ENCODE data around the gene COPS8.

COPS8 gene

DNA sequence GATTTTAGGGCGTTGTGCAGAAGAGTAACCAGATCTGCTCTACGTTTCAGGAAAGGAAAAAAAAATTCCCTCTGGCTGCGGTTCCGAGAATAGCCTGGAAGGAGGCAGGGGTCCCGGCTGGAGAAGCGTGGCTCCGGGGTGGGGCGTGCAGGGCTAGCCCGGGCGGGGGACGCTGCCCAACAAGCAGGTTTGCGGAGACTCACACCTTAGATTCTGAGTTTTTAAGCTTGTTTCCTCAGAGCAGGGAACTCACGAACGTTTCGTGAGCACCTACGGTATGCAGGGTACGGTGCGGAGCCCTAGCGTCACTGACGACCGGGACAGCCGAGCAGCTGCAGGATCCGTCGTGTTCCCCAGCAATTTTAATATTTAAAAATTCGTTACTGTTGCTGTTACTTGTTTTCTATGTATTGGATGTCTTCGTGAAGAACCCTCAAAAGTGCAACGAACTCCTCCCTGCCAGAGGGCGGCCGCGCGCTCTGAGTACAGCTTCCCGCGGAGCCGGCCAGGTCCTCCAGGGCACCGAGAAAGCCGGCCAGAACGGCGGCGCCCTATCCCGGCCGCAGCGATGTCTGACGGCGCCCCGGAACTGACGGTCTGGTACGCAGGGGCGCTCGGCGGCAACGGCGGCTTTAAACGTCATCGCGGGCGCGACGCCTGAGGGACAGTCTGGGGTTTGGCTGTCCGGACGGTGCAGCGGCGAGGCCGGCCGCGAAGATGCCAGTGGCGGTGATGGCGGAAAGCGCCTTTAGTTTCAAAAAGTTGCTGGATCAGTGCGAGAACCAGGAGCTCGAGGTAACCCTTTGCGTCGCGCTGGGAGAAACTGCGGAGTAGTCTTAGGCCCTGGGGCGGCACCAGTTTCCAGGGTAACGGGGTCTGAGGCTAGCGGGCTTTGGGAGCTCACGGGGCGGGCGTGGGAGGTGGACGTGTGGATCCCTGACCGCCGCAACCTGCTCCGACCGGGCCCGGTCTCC, at the start of gene COPS8:
COPS8 (plus strand) TSS at position 642 of the 974 bp plus-strand sequence; CDS start at position 718, 76 bp downstream.
- DNase-seq (ENCODE audit: low read depth, low spot score), result no peak
- Histone ChIP-seq H3K36me3 (ENCODE audit: insufficient read depth, low read length) (peaks cover 20% of the 10 kb centered on the region), H3K4me3 (peak within 1 kb of the TSS; percentile 85), H3K9me3 (ENCODE audit: low read depth, low read length) (no peaks in the 10 kb centered on the region), H3K9ac (ENCODE audit: insufficient read length) (peak within 1 kb of the TSS; percentile 83), H3K27ac (peak within 1 kb of the TSS; percentile 55; the same call in 1 of the 2 replicates)
- TF ChIP-seq FOXP2 (optimal IDR thresholded peaks at IDR 0.05; ENCODE audit: control extremely low read depth, extremely low read length, insufficient read depth), result no peak
- peak; percentile 86 for TF ChIP-seq POLR2AphosphoS5 (IDR thresholded peaks at IDR 0.05; ENCODE audit: borderline replicate concordance, low read depth, low read length)

DNA sequence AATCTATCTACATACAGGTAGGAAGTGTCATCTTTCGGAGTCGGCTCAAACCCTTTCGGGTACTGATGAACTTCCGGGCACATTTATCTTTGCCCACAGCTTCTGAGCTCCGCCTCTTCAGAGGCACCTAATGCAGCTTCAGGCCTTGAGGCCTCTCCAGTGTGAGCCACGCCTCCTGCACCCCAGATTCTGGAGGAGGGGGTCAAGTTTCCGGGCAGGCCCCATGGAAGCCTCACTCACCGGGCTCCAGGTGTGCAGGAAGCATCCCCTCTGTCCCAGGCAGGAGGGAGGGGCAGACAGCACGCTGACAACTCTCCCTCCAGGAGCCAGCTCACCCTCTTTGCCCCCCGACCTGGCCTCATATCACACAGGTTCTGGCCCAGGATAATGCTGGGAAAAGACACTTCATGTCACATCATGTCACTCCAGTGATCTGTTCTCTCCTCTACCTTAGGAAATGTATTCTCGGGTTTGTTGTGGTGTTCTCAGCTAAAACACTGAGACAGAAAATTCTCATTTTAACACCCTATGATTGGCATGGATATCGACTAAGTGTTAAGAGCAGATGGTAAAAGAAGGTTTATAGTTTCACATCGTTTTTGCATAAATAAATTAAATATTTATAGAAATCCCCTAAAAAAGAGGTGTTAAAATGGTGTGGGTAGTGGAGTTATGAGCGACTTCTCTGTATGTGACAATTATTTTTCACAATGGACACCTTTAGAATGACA, 46.2 kb upstream of the COPS8 start:
- TF ChIP-seq FOXP2 (optimal IDR thresholded peaks at IDR 0.05; ENCODE audit: control extremely low read depth, extremely low read length, insufficient read depth) (no peak), POLR2AphosphoS5 (IDR thresholded peaks at IDR 0.05; ENCODE audit: borderline replicate concordance, low read depth, low read length) (no peak), EZH2 (IDR thresholded peaks at IDR 0.05) (no peak)
- no peaks in the 10 kb centered on the region for H3K36me3 ChIP-seq (ENCODE audit: insufficient read depth, low read length)
- DNase-seq (ENCODE audit: low read depth, low spot score), result no peak
- H3K9ac ChIP-seq (ENCODE audit: insufficient read length), result no peak overlapping the region
- H3K4me3 ChIP-seq, result no peak overlapping the region
- H3K9me3 ChIP-seq (ENCODE audit: low read depth, low read length), result no peaks in the 10 kb centered on the region
- no peak overlapping the region for H3K27ac ChIP-seq

DNA sequence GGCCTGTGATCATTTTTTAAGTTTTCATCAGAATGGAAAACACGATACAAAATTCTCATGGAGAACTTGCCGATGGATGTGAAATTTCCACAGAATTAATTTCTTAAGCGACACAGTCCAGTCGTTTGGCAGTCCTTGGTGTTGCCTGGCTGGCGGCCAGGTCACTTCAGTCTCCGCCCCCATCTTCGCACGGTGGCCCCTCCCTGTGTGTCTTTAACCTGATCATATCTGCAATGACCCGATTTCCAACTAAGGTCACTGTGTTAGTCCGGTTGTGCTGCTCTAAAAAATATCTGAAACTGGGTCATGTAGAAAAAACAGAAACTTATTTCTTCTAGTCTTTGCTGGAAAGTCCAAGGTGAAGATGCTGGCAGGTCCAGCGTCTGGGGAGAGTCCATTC, 44.5 kb upstream of the COPS8 start:
- DNase-seq (ENCODE audit: low read depth, low spot score), result no peak
- TF ChIP-seq EZH2 (IDR thresholded peaks at IDR 0.05) (no peak), FOXP2 (optimal IDR thresholded peaks at IDR 0.05; ENCODE audit: control extremely low read depth, extremely low read length, insufficient read depth) (no peak), POLR2AphosphoS5 (IDR thresholded peaks at IDR 0.05; ENCODE audit: borderline replicate concordance, low read depth, low read length) (no peak)

DNA sequence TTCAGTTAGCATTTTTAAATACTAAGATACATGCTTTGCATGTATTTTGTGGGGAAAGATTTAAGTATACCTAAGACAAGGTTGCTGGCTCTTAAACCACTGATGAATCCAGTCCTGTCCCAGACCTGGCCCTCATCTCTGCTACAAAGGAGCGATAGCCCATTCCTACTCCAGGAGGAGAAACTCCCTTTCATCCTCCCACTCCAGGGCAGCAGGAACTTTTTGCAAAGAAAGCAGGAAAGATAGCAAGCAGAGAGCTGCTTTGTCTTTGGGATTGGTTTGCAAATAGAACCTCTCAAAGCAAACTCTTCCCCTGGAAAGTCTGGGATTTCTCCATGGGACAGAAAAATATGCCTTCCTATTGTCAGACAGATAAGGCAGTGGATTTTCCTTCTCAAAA, 43.6 kb upstream of the COPS8 start:
- TF ChIP-seq EZH2 (IDR thresholded peaks at IDR 0.05) (no peak), POLR2AphosphoS5 (IDR thresholded peaks at IDR 0.05; ENCODE audit: borderline replicate concordance, low read depth, low read length) (no peak), FOXP2 (optimal IDR thresholded peaks at IDR 0.05; ENCODE audit: control extremely low read depth, extremely low read length, insufficient read depth) (no peak)
- Histone ChIP-seq H3K4me3 (no peak overlapping the region), H3K9ac (ENCODE audit: insufficient read length) (no peak overlapping the region), H3K36me3 (ENCODE audit: insufficient read depth, low read length) (no peaks in the 10 kb centered on the region), H3K9me3 (ENCODE audit: low read depth, low read length) (no peaks in the 10 kb centered on the region), H3K27ac (no peak overlapping the region)
- DNase-seq (ENCODE audit: low read depth, low spot score), result no peak

More for the DNA sequence above, 44.5 kb upstream of the COPS8 start:
- no peaks in the 10 kb centered on the region for H3K36me3 ChIP-seq (ENCODE audit: insufficient read depth, low read length)
- no peak overlapping the region for H3K27ac ChIP-seq
- H3K9ac ChIP-seq (ENCODE audit: insufficient read length), result no peak overlapping the region
- H3K4me3 ChIP-seq, result no peak overlapping the region
- H3K9me3 ChIP-seq (ENCODE audit: low read depth, low read length), result no peaks in the 10 kb centered on the region

DNA sequence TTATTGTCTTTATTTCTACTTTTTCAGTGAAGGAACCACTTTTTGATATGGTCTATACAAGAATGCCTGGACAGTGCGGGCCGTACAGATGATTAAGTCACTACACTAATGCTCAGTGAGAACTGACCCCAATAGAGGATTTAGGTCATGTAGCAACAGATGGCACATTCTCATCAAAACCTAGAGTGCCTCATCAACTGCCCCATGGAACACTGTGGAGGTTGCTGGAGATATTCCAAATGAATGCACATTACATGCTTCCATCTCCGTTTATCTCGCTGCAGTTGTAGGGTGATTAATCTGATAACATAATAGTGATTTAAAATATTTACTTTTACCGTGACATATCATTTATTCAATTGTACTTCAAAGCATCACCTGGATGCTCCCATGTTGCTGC, 41.8 kb upstream of the COPS8 start:
- no peak overlapping the region for H3K9ac ChIP-seq (ENCODE audit: insufficient read length)
- H3K27ac ChIP-seq, result no peak overlapping the region
- no peak for DNase-seq (ENCODE audit: low read depth, low spot score)

DNA sequence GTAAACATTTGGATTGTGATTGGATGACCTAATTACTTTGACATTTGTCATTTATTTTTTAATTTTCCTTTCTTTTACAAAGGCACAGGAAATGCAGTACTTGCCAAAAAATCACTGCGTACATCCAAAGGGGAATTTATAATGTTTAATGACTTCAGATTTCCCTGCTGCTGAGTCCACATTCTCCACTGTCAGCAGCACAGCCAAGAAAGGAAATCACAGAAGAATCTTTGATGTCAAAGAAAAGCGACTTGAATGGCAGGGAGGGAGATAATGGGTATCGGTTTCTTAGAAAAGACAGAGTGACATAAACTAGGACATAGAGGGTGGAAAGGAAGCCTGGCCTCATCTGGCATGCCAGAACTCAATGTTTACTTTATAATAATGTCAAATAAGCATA, 41.4 kb upstream of the COPS8 start:
- H3K9me3 ChIP-seq (ENCODE audit: low read depth, low read length), result 0 out of 2 replicates have a peak, but pooled peaks cover 2% of the 10 kb centered on the region
- H3K4me3 ChIP-seq, result no peak overlapping the region
- TF ChIP-seq EZH2 (IDR thresholded peaks at IDR 0.05) (no peak), FOXP2 (optimal IDR thresholded peaks at IDR 0.05; ENCODE audit: control extremely low read depth, extremely low read length, insufficient read depth) (no peak), POLR2AphosphoS5 (IDR thresholded peaks at IDR 0.05; ENCODE audit: borderline replicate concordance, low read depth, low read length) (no peak)
- DNase-seq (ENCODE audit: low read depth, low spot score), result no peak
- H3K27ac ChIP-seq, result no peak overlapping the region
- no peaks in the 10 kb centered on the region for H3K36me3 ChIP-seq (ENCODE audit: insufficient read depth, low read length)
- no peak overlapping the region for H3K9ac ChIP-seq (ENCODE audit: insufficient read length)

More for the DNA sequence above, 41.8 kb upstream of the COPS8 start:
- Histone ChIP-seq H3K9me3 (ENCODE audit: low read depth, low read length) (0 out of 2 replicates have a peak, but pooled peaks cover 2% of the 10 kb centered on the region), H3K4me3 (no peak overlapping the region), H3K36me3 (ENCODE audit: insufficient read depth, low read length) (no peaks in the 10 kb centered on the region)
- TF ChIP-seq EZH2 (IDR thresholded peaks at IDR 0.05) (no peak), FOXP2 (optimal IDR thresholded peaks at IDR 0.05; ENCODE audit: control extremely low read depth, extremely low read length, insufficient read depth) (no peak), POLR2AphosphoS5 (IDR thresholded peaks at IDR 0.05; ENCODE audit: borderline replicate concordance, low read depth, low read length) (no peak)

DNA sequence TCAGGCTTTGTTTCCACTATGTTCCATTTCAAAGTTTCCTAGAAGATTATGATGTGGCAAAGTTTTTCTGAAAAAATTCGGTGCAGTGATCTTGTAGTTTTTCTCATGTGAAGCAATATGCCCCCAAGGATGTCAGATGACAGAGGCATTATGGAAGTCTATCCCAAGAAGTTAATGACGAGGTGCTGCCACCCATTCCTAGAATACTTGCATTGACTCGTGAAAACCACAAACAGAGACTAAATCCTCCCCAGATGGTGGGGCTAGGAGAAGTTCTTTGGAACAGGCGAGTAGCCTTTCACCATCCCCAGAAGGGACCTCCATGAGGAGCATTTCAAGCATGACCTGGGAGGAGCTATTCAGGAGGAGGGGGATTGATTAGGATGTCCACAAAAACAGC, 40.2 kb upstream of the COPS8 start:
- no peak overlapping the region for H3K4me3 ChIP-seq
- DNase-seq (ENCODE audit: low read depth, low spot score), result no peak
- no peak overlapping the region for H3K27ac ChIP-seq
- TF ChIP-seq POLR2AphosphoS5 (IDR thresholded peaks at IDR 0.05; ENCODE audit: borderline replicate concordance, low read depth, low read length) (no peak), EZH2 (IDR thresholded peaks at IDR 0.05) (no peak), FOXP2 (optimal IDR thresholded peaks at IDR 0.05; ENCODE audit: control extremely low read depth, extremely low read length, insufficient read depth) (no peak)
- no peak overlapping the region for H3K9ac ChIP-seq (ENCODE audit: insufficient read length)
- H3K36me3 ChIP-seq (ENCODE audit: insufficient read depth, low read length), result no peaks in the 10 kb centered on the region
- H3K9me3 ChIP-seq (ENCODE audit: low read depth, low read length), result 0 out of 2 replicates have a peak, but pooled peaks cover 2% of the 10 kb centered on the region

DNA sequence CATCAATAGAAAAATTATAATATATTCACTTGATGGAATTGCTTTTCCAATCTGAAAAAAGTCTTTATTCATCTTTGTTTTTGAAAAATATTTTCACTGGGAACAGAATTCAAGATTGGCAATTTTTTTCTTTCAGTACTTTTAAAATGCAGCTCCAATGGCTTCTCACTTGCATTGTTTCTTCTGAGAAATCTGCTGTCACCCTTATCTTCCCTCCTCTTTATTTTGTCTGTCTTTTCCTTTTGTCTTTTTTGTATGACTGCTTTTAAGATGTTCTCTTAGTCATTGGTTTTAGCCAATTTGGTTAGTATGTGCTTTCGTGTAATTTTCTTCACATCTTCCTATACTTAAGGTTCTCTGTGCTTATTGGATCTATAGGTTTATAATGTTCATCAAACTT, 37.1 kb upstream of the COPS8 start:
- Histone ChIP-seq H3K27ac (no peak overlapping the region), H3K4me3 (no peak overlapping the region), H3K9me3 (ENCODE audit: low read depth, low read length) (0 out of 2 replicates have a peak, but pooled peaks cover 2% of the 10 kb centered on the region), H3K36me3 (ENCODE audit: insufficient read depth, low read length) (no peaks in the 10 kb centered on the region), H3K9ac (ENCODE audit: insufficient read length) (no peak overlapping the region)
- no peak for DNase-seq (ENCODE audit: low read depth, low spot score)
- no peak for TF ChIP-seq FOXP2 (optimal IDR thresholded peaks at IDR 0.05; ENCODE audit: control extremely low read depth, extremely low read length, insufficient read depth)
- no peak for TF ChIP-seq POLR2AphosphoS5 (IDR thresholded peaks at IDR 0.05; ENCODE audit: borderline replicate concordance, low read depth, low read length)
- no peak for TF ChIP-seq EZH2 (IDR thresholded peaks at IDR 0.05)
